Sigmoid colon (tissue), 4 donors: ENCODE measurements around the gene POLR2F.

Experiments
- CTCF ChIP-seq, 4 experiments: fragments of 450-650 bp in 3 of 4; fragments of 200-600 bp in 1 of 4; IDR thresholded peaks; one replicate each; pipeline ENCODE4 v1.5.1; 2016 to 2019; ENCODE audit warnings: antibody characterized with exemption in 4 of 4, mild to moderate bottlenecking in 3 of 4, moderate library complexity in 2 of 4
- EP300 ChIP-seq, 4 donors: sonication (generic); formaldehyde crosslinking; IDR thresholded peaks; one replicate each; pipeline ENCODE4 v1.6.1; 2017; ENCODE audit warnings: antibody characterized with exemption in 4 of 4
- POLR2A ChIP-seq, 2 donors: fragments of 450-650 bp; IDR thresholded peaks; one replicate each; pipeline ENCODE4 v1.6.1; 2016; ENCODE audit warnings: antibody characterized with exemption in 2 of 2, mild to moderate bottlenecking in 2 of 2, moderate library complexity in 2 of 2
- POLR2AphosphoS5 ChIP-seq, 4 donors: sonication (generic); formaldehyde crosslinking; IDR thresholded peaks; one replicate each; pipeline ENCODE4 v1.6.1; 2017; ENCODE audit warnings: antibody characterized with exemption in 4 of 4

DNA sequence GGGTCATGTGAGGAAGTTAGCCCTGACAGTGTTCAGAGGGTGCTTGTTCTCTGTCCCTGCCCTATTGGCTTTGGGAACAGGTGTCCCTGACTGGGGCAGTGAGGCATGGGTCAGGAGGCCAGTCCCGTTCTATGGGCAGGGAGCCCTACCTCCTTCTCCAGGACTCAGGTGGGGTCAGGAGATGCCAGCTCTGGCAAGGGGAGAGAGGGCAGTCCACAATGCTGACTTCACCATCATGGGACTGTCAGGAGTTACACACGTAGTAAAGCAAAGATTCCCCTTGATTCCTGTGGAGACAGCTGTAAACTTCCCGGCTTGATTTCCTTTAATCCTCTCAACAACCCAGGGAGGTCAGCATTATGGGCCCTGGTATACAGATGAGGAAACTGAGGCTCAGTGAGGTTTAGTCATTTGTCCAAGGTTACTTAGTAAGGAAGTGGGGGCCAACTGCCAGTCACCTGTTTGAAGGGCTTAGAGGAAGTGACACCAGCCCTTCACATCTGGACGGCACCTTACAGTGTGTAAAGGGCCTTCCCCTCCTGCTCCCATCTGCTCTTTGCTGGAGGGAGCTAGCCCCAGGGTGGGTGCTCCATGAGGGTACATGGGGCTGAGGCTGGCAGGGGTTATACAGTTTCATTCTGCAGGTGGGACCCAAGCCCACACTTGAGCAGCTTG, 35.5 kb upstream of the POLR2F start:
- TF ChIP-seq CTCF (IDR thresholded peaks at IDR 0.05) = no peak
- no peak for TF ChIP-seq EP300 (IDR thresholded peaks at IDR 0.05)
- TF ChIP-seq POLR2AphosphoS5 (IDR thresholded peaks at IDR 0.05) = no peak
- no peak for TF ChIP-seq POLR2A (IDR thresholded peaks at IDR 0.05)
